NT2/D1 (cell line): ENCODE results near the gene GALM.

Experiments used
- DNase-seq: peaks from one replicate; pipeline ENCODE4 v3.0.0-alpha.2; 2011; ENCODE audit warnings: low read depth, low spot score
- H3K27me3 ChIP-seq: 2 replicates; pipeline ENCODE4 v1.6.0; 2011; ENCODE audit warnings: mild to moderate bottlenecking; ENCODE audit not compliant: insufficient read length, insufficient read depth
- H3K36me3 ChIP-seq: 2 replicates; pipeline ENCODE4 v1.6.1; 2011; ENCODE audit warnings: mild to moderate bottlenecking, low read length, mixed read lengths; ENCODE audit not compliant: insufficient read depth, insufficient read length
- H3K4me1 ChIP-seq: 2 replicates; pipeline ENCODE4 v1.5.1; 2011; ENCODE audit not compliant: insufficient read depth, insufficient read length
- H3K4me3 ChIP-seq: 2 replicates; pipeline ENCODE4 v1.5.1; 2011; ENCODE audit warnings: low read depth; ENCODE audit not compliant: insufficient read length
- H3K9ac ChIP-seq: 2 replicates; pipeline ENCODE4 v1.6.0; 2011; ENCODE audit warnings: low read depth; ENCODE audit not compliant: insufficient read length
- H3K9me3 ChIP-seq: 2 replicates; pipeline ENCODE4 v1.5.1; 2011; ENCODE audit warnings: mild to moderate bottlenecking, low read length; ENCODE audit not compliant: insufficient read depth
- SUZ12 ChIP-seq: IDR thresholded peaks from 2 replicates; pipeline ENCODE4 v1.6.1; 2011; ENCODE audit not compliant: insufficient read length, insufficient read depth; ENCODE audit errors: extremely low read depth
- YY1 ChIP-seq: IDR thresholded peaks from 2 replicates; pipeline ENCODE4 v1.6.1; 2011; ENCODE audit not compliant: insufficient read length, insufficient read depth
- ZNF274 ChIP-seq: IDR thresholded peaks from 2 replicates; pipeline ENCODE4 v1.6.1; 2011; ENCODE audit warnings: mild to moderate bottlenecking, low read depth, low read length

Gene GALM

GRCh38 chr2:38690499-38691420 is 24.8 kb downstream of the GALM start:
- H3K4me1 ChIP-seq, result no peaks in the 10 kb centered on the region
- H3K36me3 ChIP-seq, result no peaks in the 10 kb centered on the region
- no peak overlapping the region for H3K4me3 ChIP-seq
- no peaks in the 10 kb centered on the region for H3K27me3 ChIP-seq
- DNase-seq, result no peak
- H3K9me3 ChIP-seq, result no peaks in the 10 kb centered on the region
- no peak for TF ChIP-seq ZNF274
- no peak for TF ChIP-seq YY1
- no peak for TF ChIP-seq SUZ12
- no peak overlapping the region for H3K9ac ChIP-seq

- TF ChIP-seq ZNF274 (no peak), SUZ12 (no peak), YY1 (no peak)
- H3K9ac ChIP-seq, result no peak overlapping the region
- no peaks in the 10 kb centered on the region for H3K4me1 ChIP-seq
- no peaks in the 10 kb centered on the region for H3K9me3 ChIP-seq
- no peaks in the 10 kb centered on the region for H3K36me3 ChIP-seq
- no peaks in the 10 kb centered on the region for H3K27me3 ChIP-seq
- DNase-seq, result no peak
- no peak overlapping the region for H3K4me3 ChIP-seq
Observed at GRCh38 chr2:38691994-38692393, 26.1 kb downstream of the GALM start.

GRCh38 chr2:38692636-38693318 is 26.9 kb downstream of the GALM start:
- H3K4me3 ChIP-seq, result no peak overlapping the region
- no peak overlapping the region for H3K9ac ChIP-seq
- TF ChIP-seq SUZ12, result no peak
- no peak for TF ChIP-seq ZNF274
- TF ChIP-seq YY1, result no peak
- no peaks in the 10 kb centered on the region for H3K36me3 ChIP-seq
- DNase-seq, result no peak
- no peaks in the 10 kb centered on the region for H3K9me3 ChIP-seq
- no peaks in the 10 kb centered on the region for H3K4me1 ChIP-seq
- no peaks in the 10 kb centered on the region for H3K27me3 ChIP-seq

- no peaks in the 10 kb centered on the region for H3K9me3 ChIP-seq
- no peak for DNase-seq
- no peaks in the 10 kb centered on the region for H3K36me3 ChIP-seq
- no peak for TF ChIP-seq ZNF274
- TF ChIP-seq YY1, result no peak
- TF ChIP-seq SUZ12, result no peak
- no peak overlapping the region for H3K9ac ChIP-seq
- H3K4me1 ChIP-seq, result no peaks in the 10 kb centered on the region
- no peak overlapping the region for H3K4me3 ChIP-seq
- H3K27me3 ChIP-seq, result no peaks in the 10 kb centered on the region
Observed at GRCh38 chr2:38697116-38697840, 31.4 kb downstream of the GALM start.

- TF ChIP-seq ZNF274 (no peak), YY1 (no peak), SUZ12 (no peak)
- no peak for DNase-seq
- Histone ChIP-seq H3K36me3 (no peaks in the 10 kb centered on the region), H3K27me3 (no peaks in the 10 kb centered on the region), H3K9ac (no peak overlapping the region), H3K9me3 (no peaks in the 10 kb centered on the region), H3K4me1 (no peaks in the 10 kb centered on the region), H3K4me3 (no peak overlapping the region)
Observed at GRCh38 chr2:38698467-38699003, 32.6 kb downstream of the GALM start.

- H3K9ac ChIP-seq, result no peak overlapping the region
- no peak for DNase-seq
- no peaks in the 10 kb centered on the region for H3K27me3 ChIP-seq
- no peak for TF ChIP-seq ZNF274
- no peak for TF ChIP-seq SUZ12
- no peak for TF ChIP-seq YY1
- no peaks in the 10 kb centered on the region for H3K9me3 ChIP-seq
- no peaks in the 10 kb centered on the region for H3K36me3 ChIP-seq
- no peak overlapping the region for H3K4me3 ChIP-seq
- no peaks in the 10 kb centered on the region for H3K4me1 ChIP-seq
Observed at GRCh38 chr2:38700113-38700785, 34.3 kb downstream of the GALM start.
